ENCODE results near the gene PSG4. TPM values are rescaled to one million over a fixed set of nuclear protein-coding genes. Genes with fewer than 3 reads are reported as not detected.
"Not testable (repeated sequence)": the region's sequence is repeated elsewhere in the genome, so short reads cannot be mapped to it uniquely, and the experiment has no call there.

PSG4 gene
- total and polyA plus RNA-seq, 2 of the 8 experiments (the other 6 are each of a cell fraction or from before 2014, with no cell fraction given): not detected

- H3K36me3 ChIP-seq (ENCODE audit: control insufficient read depth in 2 of 4, insufficient read depth in 4 of 4, low read length in 3 of 4); H3K56ac ChIP-seq (replicated peaks; ENCODE audit: insufficient read length, low read depth, low read length); H3K27ac ChIP-seq (ENCODE audit: low read depth, low read length); H3K4me1 ChIP-seq (replicated peaks in 1 of 4; ENCODE audit: control insufficient read depth in 3 of 4, insufficient read depth in 4 of 4, low read length in 3 of 4); H4K5ac ChIP-seq (ENCODE audit: insufficient read length, low read depth, low read length); H4K20me1 ChIP-seq (replicated peaks in 1 of 2; ENCODE audit: control insufficient read depth in 1 of 2, insufficient read depth in 2 of 2, low read length in 2 of 2); H4K91ac ChIP-seq (replicated peaks; ENCODE audit: insufficient read length, low read length); DNase-seq (ENCODE audit: low read depth in 1 of 2, low spot score in 2 of 2); CTCF ChIA-PET (ENCODE audit: partially characterized antibody); H2BK120ac ChIP-seq (replicated peaks; ENCODE audit: low read depth, low read length); H2AK5ac ChIP-seq (ENCODE audit: low read depth, low read length); H3K18ac ChIP-seq (ENCODE audit: extremely low read depth, low read length); FAIRE-seq; H3K23ac ChIP-seq (ENCODE audit: insufficient read length); H4K8ac ChIP-seq (ENCODE audit: extremely low read depth, insufficient read depth, low read length); H3K79me1 ChIP-seq (ENCODE audit: low read depth, low read length); H3K14ac ChIP-seq (ENCODE audit: insufficient read length); H2BK20ac ChIP-seq (ENCODE audit: low read length); H2BK5ac ChIP-seq (ENCODE audit: low read depth, low read length); H3K9ac ChIP-seq (replicated peaks in 1 of 4; ENCODE audit: extremely low read depth in 1 of 4, low read depth in 3 of 4, low read length in 3 of 4); H3K4me2 ChIP-seq (ENCODE audit: insufficient read depth in 1 of 2, low read depth in 2 of 2, low read length in 2 of 2); H3K23me2 ChIP-seq (ENCODE audit: low read depth, low read length); H2AFZ ChIP-seq (ENCODE audit: low read length); H3K4me3 ChIP-seq (ENCODE audit: extremely low read depth in 1 of 4, insufficient read depth in 2 of 4, low read depth in 3 of 4, low read length in 4 of 4); H3K79me2 ChIP-seq (ENCODE audit: control insufficient read depth in 1 of 2, insufficient read depth in 2 of 2, low read length in 2 of 2); H2BK15ac ChIP-seq (ENCODE audit: low read length); POLR2A ChIA-PET (ENCODE audit: partially characterized antibody); H3K27me3 ChIP-seq (replicated peaks in 1 of 4; ENCODE audit: control insufficient read depth in 3 of 4, extremely low read depth in 1 of 4, insufficient read depth in 3 of 4, low read length in 3 of 4); H2BK12ac ChIP-seq (ENCODE audit: low read depth, low read length); H3K4ac ChIP-seq (replicated peaks; ENCODE audit: insufficient read length, low read depth, low read length): not testable (repeated sequence)
- 73% methylated on average over 7 of the region's 7 CpGs; no CpG with 5 or more reads in 1 of the 2 experiments for WGBS, 2 experiments (ENCODE audit: extremely low coverage in 1 of 2, insufficient coverage in 1 of 2, insufficient read length in 1 of 2, insufficient replicate concordance in 2 of 2, low coverage in 1 of 2, low lambda C conversion rate in 2 of 2, missing lambda C conversion rate in 1 of 2)
- peaks cover 23 to 63% of the 10 kb centered on the region in 2 experiments; a peak in 3 of 4 replicates for H3K9me3 ChIP-seq (ENCODE audit: insufficient read depth in 2 of 2, low read depth in 1 of 2, low read length in 1 of 2)
Measured at GRCh38 chr19:43203611-43204010, 1.8 kb downstream of the PSG4 start.

GRCh38 chr19:43201891-43202290 is 3.5 kb downstream of the PSG4 start:
- H3K4ac ChIP-seq (replicated peaks; ENCODE audit: insufficient read length, low read depth, low read length); CTCF ChIA-PET (ENCODE audit: partially characterized antibody); H2AK5ac ChIP-seq (ENCODE audit: low read depth, low read length); H2BK15ac ChIP-seq (ENCODE audit: low read length); H3K4me2 ChIP-seq (ENCODE audit: insufficient read depth in 1 of 2, low read depth in 2 of 2, low read length in 2 of 2); H3K79me2 ChIP-seq (ENCODE audit: control insufficient read depth in 1 of 2, insufficient read depth in 2 of 2, low read length in 2 of 2); H4K5ac ChIP-seq (ENCODE audit: insufficient read length, low read depth, low read length); POLR2A ChIA-PET (ENCODE audit: partially characterized antibody); H3K79me1 ChIP-seq (ENCODE audit: low read depth, low read length); H3K36me3 ChIP-seq (ENCODE audit: control insufficient read depth in 2 of 4, insufficient read depth in 4 of 4, low read length in 3 of 4); H3K4me1 ChIP-seq (replicated peaks in 1 of 4; ENCODE audit: control insufficient read depth in 3 of 4, insufficient read depth in 4 of 4, low read length in 3 of 4); H2BK5ac ChIP-seq (ENCODE audit: low read depth, low read length); H3K56ac ChIP-seq (replicated peaks; ENCODE audit: insufficient read length, low read depth, low read length); H2BK120ac ChIP-seq (replicated peaks; ENCODE audit: low read depth, low read length); H3K23ac ChIP-seq (ENCODE audit: insufficient read length); H3K14ac ChIP-seq (ENCODE audit: insufficient read length); H4K20me1 ChIP-seq (replicated peaks in 1 of 2; ENCODE audit: control insufficient read depth in 1 of 2, insufficient read depth in 2 of 2, low read length in 2 of 2); H2BK20ac ChIP-seq (ENCODE audit: low read length); H3K27me3 ChIP-seq (replicated peaks in 1 of 4; ENCODE audit: control insufficient read depth in 3 of 4, extremely low read depth in 1 of 4, insufficient read depth in 3 of 4, low read length in 3 of 4); H3K4me3 ChIP-seq (ENCODE audit: extremely low read depth in 1 of 4, insufficient read depth in 2 of 4, low read depth in 3 of 4, low read length in 4 of 4); FAIRE-seq; DNase-seq (ENCODE audit: low read depth in 1 of 2, low spot score in 2 of 2); H2AFZ ChIP-seq (ENCODE audit: low read length); H3K9ac ChIP-seq (replicated peaks in 1 of 4; ENCODE audit: extremely low read depth in 1 of 4, low read depth in 3 of 4, low read length in 3 of 4); H3K18ac ChIP-seq (ENCODE audit: extremely low read depth, low read length); H4K91ac ChIP-seq (replicated peaks; ENCODE audit: insufficient read length, low read length); H3K27ac ChIP-seq (ENCODE audit: low read depth, low read length); H3K23me2 ChIP-seq (ENCODE audit: low read depth, low read length); H4K8ac ChIP-seq (ENCODE audit: extremely low read depth, insufficient read depth, low read length); H2BK12ac ChIP-seq (ENCODE audit: low read depth, low read length): not testable (repeated sequence)
- H3K9me3 ChIP-seq (ENCODE audit: insufficient read depth in 2 of 2, low read depth in 1 of 2, low read length in 1 of 2): peaks cover 16 to 56% of the 10 kb centered on the region in 2 experiments; a peak in 3 of 4 replicates
- WGBS, 2 experiments (ENCODE audit: extremely low coverage in 1 of 2, insufficient coverage in 1 of 2, insufficient read length in 1 of 2, insufficient replicate concordance in 2 of 2, low coverage in 1 of 2, low lambda C conversion rate in 2 of 2, missing lambda C conversion rate in 1 of 2): 53% methylated on average over 2 of the region's 2 CpGs; no CpG with 5 or more reads in 1 of the 2 experiments
